HG03066 (cell line): ENCODE measurements around the gene TCF4.

ENCODE experiments used
- ATAC-seq: cut with Tn5 transposase; IDR thresholded peaks from one replicate; pipeline ENCODE4 v1.9.1; 2021; ENCODE audit warnings: low read depth; ENCODE audit not compliant: unreplicated experiment

TCF4 gene

GRCh38 chr18:55310863-55311262 lies 277.1 kb downstream of the TCF4 start:
- no peak for ATAC-seq

- no peak for ATAC-seq
Observed at GRCh38 chr18:55310044-55310676, 277.8 kb downstream of the TCF4 start.

GRCh38 chr18:55309249-55309648 lies 278.7 kb downstream of the TCF4 start:
- no peak for ATAC-seq

GRCh38 chr18:55307505-55307904 lies 280.5 kb downstream of the TCF4 start:
- ATAC-seq, result peak; percentile 50

GRCh38 chr18:55306359-55307024 lies 281.5 kb downstream of the TCF4 start:
- no peak for ATAC-seq

GRCh38 chr18:55302167-55302833 lies 285.7 kb downstream of the TCF4 start:
- no peak for ATAC-seq

GRCh38 chr18:55301824-55302166 lies 286.2 kb downstream of the TCF4 start:
- no peak for ATAC-seq

- no peak for ATAC-seq
Observed at GRCh38 chr18:55300936-55301531, 287.0 kb downstream of the TCF4 start.

GRCh38 chr18:55300421-55300935 lies 287.5 kb downstream of the TCF4 start:
- no peak for ATAC-seq

- no peak for ATAC-seq
Observed at GRCh38 chr18:55296778-55297177, 291.2 kb downstream of the TCF4 start.

GRCh38 chr18:55296115-55296514 lies 291.9 kb downstream of the TCF4 start:
- no peak for ATAC-seq

- no peak for ATAC-seq
Observed at GRCh38 chr18:55290898-55291297, 297.1 kb downstream of the TCF4 start.

GRCh38 chr18:55289775-55290174 lies 298.2 kb downstream of the TCF4 start:
- ATAC-seq, result no peak

GRCh38 chr18:55289048-55289447 lies 298.9 kb downstream of the TCF4 start:
- no peak for ATAC-seq

- no peak for ATAC-seq
Observed at GRCh38 chr18:55287935-55288868, 299.8 kb downstream of the TCF4 start.

GRCh38 chr18:55287149-55287806 lies 300.7 kb downstream of the TCF4 start:
- no peak for ATAC-seq

- ATAC-seq, result no peak
Observed at GRCh38 chr18:55286257-55286825, 301.7 kb downstream of the TCF4 start.

GRCh38 chr18:55284614-55285013 lies 303.4 kb downstream of the TCF4 start:
- no peak for ATAC-seq

- peak; percentile 52 for ATAC-seq
Observed at GRCh38 chr18:55283309-55283708, 304.7 kb downstream of the TCF4 start.
